Aorta (tissue), 5 donors: ENCODE measurements around the gene FN3K. TPM values are rescaled to one million over a fixed set of nuclear protein-coding genes. Genes with fewer than 3 reads are reported as not detected.
"Not testable (repeated sequence)": the region's sequence is repeated elsewhere in the genome, so short reads cannot be mapped to it uniquely, and the experiment has no call there.

Experiments used
- ATAC-seq: fragments of 200-7000 bp; cut with Tn5 transposase; one replicate; pipeline ENCODE4 v1.9.1; 2022; ENCODE audit warnings: moderate library complexity; ENCODE audit not compliant: low FRiP score
- DNase-seq, 2 donors: peaks; one replicate each; pipeline ENCODE4 v3.0.0-alpha.2; 2020
- H3K27ac ChIP-seq, 2 donors: one replicate each; pipeline ENCODE4 v1.5.1; 2013; ENCODE audit warnings: low read length in 2 of 2, mild to moderate bottlenecking in 2 of 2, moderate library complexity in 2 of 2, control low read depth in 1 of 2, inconsistent platforms in 1 of 2, low read depth in 1 of 2
- H3K27me3 ChIP-seq, 2 donors: one replicate each; pipeline ENCODE4 v1.6.1; 2013; ENCODE audit warnings: control low read depth in 1 of 2, low read length in 1 of 2, mild to moderate bottlenecking in 1 of 2, moderate library complexity in 1 of 2; ENCODE audit not compliant: insufficient read depth in 2 of 2, control insufficient read depth in 1 of 2
- H3K36me3 ChIP-seq, 2 donors: one replicate each; pipeline ENCODE4 v1.6.1; 2013; ENCODE audit warnings: control low read depth in 1 of 2, low read length in 1 of 2, mild to moderate bottlenecking in 1 of 2; ENCODE audit not compliant: insufficient read depth in 2 of 2, control insufficient read depth in 1 of 2
- H3K4me1 ChIP-seq, 2 donors: one replicate each; pipeline ENCODE4 v1.6.1; 2013; ENCODE audit warnings: low read length in 2 of 2, control low read depth in 1 of 2, mild to moderate bottlenecking in 1 of 2, moderate library complexity in 1 of 2; ENCODE audit not compliant: insufficient read depth in 2 of 2, control insufficient read depth in 1 of 2
- H3K4me3 ChIP-seq, 2 donors: one replicate each; pipeline ENCODE4 v1.5.1; 2013; ENCODE audit warnings: low read length in 2 of 2, control low read depth in 1 of 2, mild to moderate bottlenecking in 1 of 2
- H3K9me3 ChIP-seq: one replicate; pipeline ENCODE4 v1.6.1; 2013; ENCODE audit warnings: mild to moderate bottlenecking, low read length; ENCODE audit not compliant: control insufficient read depth
- WGBS, 2 donors: extraction: QIAGEN DNeasy Blood & Tissue Kit; methylation state at CpG; one replicate each; pipeline ENCODE4 v1.1.7; 2013; 5-methylcytosine and 5-hydroxymethylcytosine counted together
- intact Hi-C, 2 donors: fragments of 100-400 bp; cut with DNase I; formaldehyde crosslinking; loops; one replicate each; pipeline versions ENCODE4 v1.14.2 to v1.15.0; 2022
- polyA plus RNA-seq, 2 donors: library from polyadenylated mRNA; stranded (reverse); fragments of 200-250 nt; gene quantifications; one replicate each; pipeline ENCODE4 v1.2.3, GENCODE V29; 2013
- total RNA-seq, 2 donors: library from RNA; stranded (reverse); fragmentation: NEBNext Ultra II Directional; extraction: Animal tissue kit (Norgen Biotek cat#: 25700); gene quantifications; one replicate each; pipeline ENCODE4 v1.2.1, GENCODE V29; 2021
- donor health status: healthy with polysubstance abuse.
- donor health status: Bipolar disorder and iron deficiency.
- donor health status: DM: no; HTN: no; CAD: no.
- donor health status: DM: no; HTN: no; CAD: no.
- donor health status: DM: yes; HTN: yes; CAD: no.

Gene FN3K
- total and polyA plus RNA-seq, 4 donors = 10.8 to 23.0 (median 17.5) TPM

GRCh38 chr17:82744736-82745135 lies 9.3 kb downstream of the FN3K start:
- ATAC-seq, H3K9me3 ChIP-seq, H3K4me3 ChIP-seq, intact Hi-C loops, H3K27me3 ChIP-seq, H3K36me3 ChIP-seq, H3K4me1 ChIP-seq, H3K27ac ChIP-seq: not testable (repeated sequence)
- peak in 1 of 2 donors; percentile 16 for DNase-seq
- WGBS, 2 donors = 66 to 68% methylated on average over 7 of the region's 7 CpGs

- Histone ChIP-seq H3K4me1 (no peaks in the 10 kb centered on the region), H3K36me3 (peaks cover 0 to 2% of the 10 kb centered on the region in 2 donors), H3K27ac (no peak overlapping the region), H3K27me3 (no peaks in the 10 kb centered on the region), H3K9me3 (no peaks in the 10 kb centered on the region), H3K4me3 (no peak overlapping the region)
- ATAC-seq = no peak
- 84 to 90% methylated on average over 8 of the region's 8 CpGs for WGBS, 2 donors
- no peak for DNase-seq
- intact Hi-C loops = no loop called here
These were observed 10.1 kb downstream of the FN3K start for GRCh38 chr17:82745524-82745923.

- no peaks in the 10 kb centered on the region for H3K4me1 ChIP-seq
- H3K36me3 ChIP-seq = no peaks in the 10 kb centered on the region
- no peak overlapping the region for H3K4me3 ChIP-seq
- intact Hi-C loops = no loop called here
- ATAC-seq (no peak), DNase-seq (no peak)
- no peaks in the 10 kb centered on the region for H3K9me3 ChIP-seq
- no peaks in the 10 kb centered on the region for H3K27me3 ChIP-seq
- H3K27ac ChIP-seq = no peak overlapping the region
- WGBS, 2 donors = 95 to 97% methylated on average over 16 of the region's 16 CpGs
These were observed 13.3 kb downstream of the FN3K start for GRCh38 chr17:82748756-82749155.

GRCh38 chr17:82750241-82750908 lies 15.0 kb downstream of the FN3K start:
- Histone ChIP-seq H3K36me3 (no peaks in the 10 kb centered on the region), H3K9me3 (no peaks in the 10 kb centered on the region), H3K27ac (no peak overlapping the region), H3K4me3 (no peak overlapping the region), H3K27me3 (no peaks in the 10 kb centered on the region), H3K4me1 (no peaks in the 10 kb centered on the region)
- DNase-seq (peak in 1 of 2 donors; percentile 35), ATAC-seq (no peak)
- 73% methylated on average over 35 to 40 of the region's 40 CpGs for WGBS, 2 donors
- intact Hi-C loops = loop anchor here in 1 of 2 donors (2.0 to 5.0 kb wide), 3 partner anchors 14 to 53 kb away; partner anchors contain the start of genes FN3KRP and RAB40B

GRCh38 chr17:82751171-82751570 lies 15.8 kb downstream of the FN3K start:
- H3K4me1 ChIP-seq = no peaks in the 10 kb centered on the region
- no peaks in the 10 kb centered on the region for H3K9me3 ChIP-seq
- DNase-seq (peak in 1 of 2 donors; percentile 85), ATAC-seq (no peak)
- WGBS, 2 donors = 0 to 1% methylated on average over 29 to 56 of the region's 56 CpGs
- H3K27me3 ChIP-seq = no peaks in the 10 kb centered on the region
- no peaks in the 10 kb centered on the region for H3K36me3 ChIP-seq
- intact Hi-C loops = loop anchor here in 1 of 2 donors (2.0 to 5.0 kb wide), 3 partner anchors 14 to 54 kb away; partner anchors contain the start of genes FN3KRP and RAB40B
- H3K27ac ChIP-seq = no peak overlapping the region
- H3K4me3 ChIP-seq = peak overlapping the region; percentile 8 to 52

- H3K36me3 ChIP-seq = no peaks in the 10 kb centered on the region
- H3K27me3 ChIP-seq = no peaks in the 10 kb centered on the region
- intact Hi-C loops = loop anchor here in 1 of 2 donors (2.0 to 5.0 kb wide), 3 partner anchors 15 to 54 kb away; partner anchors contain the start of genes FN3KRP and RAB40B
- ATAC-seq (peak; percentile 93), DNase-seq (peak; percentile 92 to 97)
- 1% methylated on average over 65 to 111 of the region's 114 CpGs for WGBS, 2 donors
- H3K4me3 ChIP-seq = peak within 1 kb of the TSS; percentile 90 to 91
- peak within 1 kb of the TSS in 1 of 2 donors; percentile 45 for H3K27ac ChIP-seq
- H3K9me3 ChIP-seq = no peaks in the 10 kb centered on the region
- H3K4me1 ChIP-seq = no peaks in the 10 kb centered on the region
These were observed 16.4 kb downstream of the FN3K start, which contains the start of gene TBCD for GRCh38 chr17:82751571-82752370. TSS of gene TBCD (plus strand) at chr17:82752065. CDS start at chr17:82752194, 129 bp downstream.

DNA sequence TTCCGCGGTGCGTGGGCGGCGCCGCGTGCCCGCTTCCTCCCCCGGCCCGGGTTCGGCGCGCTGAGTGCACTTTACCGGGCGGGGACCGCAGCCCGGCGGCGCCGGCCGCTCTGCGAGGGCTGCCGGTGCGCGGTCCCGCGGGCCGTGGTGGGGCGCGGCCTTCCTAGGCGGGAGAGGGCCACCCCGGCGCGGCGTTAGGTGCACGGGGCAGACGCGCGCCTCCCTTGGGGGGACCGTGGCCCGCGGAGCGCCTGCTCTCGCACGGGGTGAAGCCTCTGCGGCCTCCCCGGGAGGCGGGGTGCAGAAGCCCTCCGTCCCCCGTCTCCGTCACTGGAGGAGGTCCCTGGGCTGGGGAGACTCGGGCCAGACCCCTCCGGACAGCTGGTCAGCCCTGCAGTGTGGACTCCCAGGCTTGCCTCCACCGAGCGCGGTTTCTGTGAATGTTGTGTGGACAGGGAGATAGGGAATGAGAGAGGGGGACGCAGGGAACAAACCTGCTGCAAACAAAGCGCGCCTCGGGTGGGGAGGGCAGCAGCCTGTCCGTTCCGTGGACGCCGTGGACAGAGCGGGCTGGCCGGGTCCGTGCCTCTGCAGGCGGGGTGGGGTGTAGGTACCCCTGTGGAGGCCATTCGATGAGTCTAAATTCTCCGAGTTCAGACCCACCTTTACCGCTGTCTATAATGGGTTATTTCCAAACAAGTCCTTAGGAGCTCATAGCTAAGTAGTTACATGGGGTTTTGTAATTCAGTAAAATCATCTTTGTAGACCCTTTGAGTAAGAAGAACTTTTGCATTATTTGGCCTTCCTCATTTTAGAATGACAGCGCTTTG lies 17.2 kb downstream of the FN3K start:
- intact Hi-C loops = loop anchor here in 1 of 2 donors (5.0 kb wide), 2 partner anchors 35 to 55 kb away; partner anchors contain the start of genes FN3KRP and RAB40B
- 1% methylated on average over 71 to 72 of the region's 72 CpGs for WGBS, 2 donors
- no peak for ATAC-seq
- peak overlapping the region in 1 of 2 donors; percentile 39 for H3K27ac ChIP-seq
- no peaks in the 10 kb centered on the region for H3K36me3 ChIP-seq
- DNase-seq = peak in 1 of 2 donors; percentile 63
- peak overlapping the region; percentile 90 to 91 for H3K4me3 ChIP-seq
- no peaks in the 10 kb centered on the region for H3K4me1 ChIP-seq
- no peaks in the 10 kb centered on the region for H3K9me3 ChIP-seq
- no peaks in the 10 kb centered on the region for H3K27me3 ChIP-seq

DNA sequence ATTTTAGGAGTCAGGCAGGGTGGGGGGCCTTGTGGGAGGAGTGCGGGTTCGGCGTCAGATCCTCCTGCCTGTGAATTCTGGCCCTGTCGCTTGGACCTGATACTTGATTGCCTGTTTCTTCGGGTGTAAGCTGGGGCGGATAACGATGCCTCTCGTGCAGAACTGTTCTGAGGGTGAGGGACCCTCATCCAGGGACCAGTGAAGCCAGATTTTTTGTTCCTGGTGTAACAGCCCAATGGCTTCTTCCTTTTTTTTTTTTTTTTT lies 17.7 kb downstream of the FN3K start:
- Histone ChIP-seq H3K4me3 (peak overlapping the region in 1 of 2 donors; percentile 91), H3K27me3 (no peaks in the 10 kb centered on the region), H3K9me3 (no peaks in the 10 kb centered on the region), H3K4me1 (no peaks in the 10 kb centered on the region), H3K27ac (no peak overlapping the region), H3K36me3 (no peaks in the 10 kb centered on the region)
- intact Hi-C loops = loop anchor here in 1 of 2 donors (5.0 kb wide), 2 partner anchors 36 to 56 kb away; partner anchors contain the start of genes FN3KRP and RAB40B
- ATAC-seq = no peak
- DNase-seq = no peak
- 45 to 48% methylated on average over 8 of the region's 8 CpGs for WGBS, 2 donors
